DMS79 (cell line): ENCODE data around the gene FAM240A.
"Not testable (repeated sequence)": the region's sequence is repeated elsewhere in the genome, so short reads cannot be mapped to it uniquely, and the experiment has no call there.

Source experiments
- DNase-seq: peaks from one replicate; lab custom pipeline; 2025; lab: John Stamatoyannopoulos, UW

FAM240A gene

DNA sequence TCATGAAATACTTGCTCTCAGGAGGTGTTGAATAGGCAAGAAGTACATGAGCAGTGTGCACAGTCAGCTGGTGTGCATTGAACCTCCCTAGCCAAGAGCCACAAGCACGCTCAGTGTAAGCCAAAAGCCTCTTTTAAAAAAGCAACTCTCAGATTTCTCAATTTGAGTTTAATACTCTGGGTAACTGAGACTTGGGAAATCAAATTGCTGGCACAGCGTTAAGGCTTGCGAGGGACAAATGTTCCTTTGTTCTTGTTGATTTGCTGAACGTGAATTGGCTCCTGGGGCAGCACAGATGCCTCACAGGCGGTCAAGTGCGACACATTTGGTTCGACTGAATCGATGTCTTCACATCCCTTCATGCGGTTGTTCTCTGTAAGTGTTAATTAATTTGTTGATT, at the start of gene FAM240A:
Gene FAM240A (plus strand): TSS at position 202 of the 400 bp plus-strand sequence. CDS start 159 bp downstream, at position 361.
- DNase-seq, result no peak

DNA sequence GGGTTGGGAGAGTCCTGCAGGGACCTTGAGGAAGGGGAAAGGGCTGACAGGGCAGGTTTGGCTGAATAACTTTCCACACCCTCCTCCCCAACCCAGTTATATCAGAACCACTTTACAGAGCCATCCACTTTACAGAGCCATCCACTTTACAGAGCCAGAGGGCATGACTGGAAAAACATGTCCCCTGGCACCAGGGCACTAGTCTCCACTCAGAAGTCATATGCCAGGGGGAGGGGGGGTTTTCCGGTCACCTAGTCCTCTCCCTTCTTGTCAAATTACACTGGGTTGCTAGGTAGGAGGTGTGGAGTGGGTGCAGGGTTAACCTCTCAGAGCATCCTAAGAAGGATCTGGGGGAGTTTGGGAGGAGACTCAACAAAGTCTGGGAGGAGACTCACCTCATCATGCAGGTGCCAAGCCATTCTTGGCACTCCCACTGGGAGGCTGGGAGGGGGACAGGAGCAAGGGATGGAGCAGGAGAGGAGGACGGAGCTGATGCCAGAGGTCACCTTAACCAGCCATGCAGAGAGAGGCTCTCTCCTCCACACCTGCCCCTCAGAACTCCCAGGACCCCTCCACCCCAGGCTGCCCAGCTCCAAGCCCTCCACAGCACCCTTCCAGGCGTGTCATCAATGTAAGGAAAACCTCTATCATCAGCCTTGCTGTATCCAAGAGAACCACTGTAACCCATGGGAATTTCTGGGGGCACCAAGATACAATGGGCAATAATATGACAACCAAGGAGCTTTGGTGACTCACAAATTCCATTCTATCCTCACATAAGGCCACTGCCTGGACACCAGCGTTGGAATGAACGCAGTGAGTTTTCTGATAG, 47.9 kb upstream of the FAM240A start:
- no peak for DNase-seq

DNA sequence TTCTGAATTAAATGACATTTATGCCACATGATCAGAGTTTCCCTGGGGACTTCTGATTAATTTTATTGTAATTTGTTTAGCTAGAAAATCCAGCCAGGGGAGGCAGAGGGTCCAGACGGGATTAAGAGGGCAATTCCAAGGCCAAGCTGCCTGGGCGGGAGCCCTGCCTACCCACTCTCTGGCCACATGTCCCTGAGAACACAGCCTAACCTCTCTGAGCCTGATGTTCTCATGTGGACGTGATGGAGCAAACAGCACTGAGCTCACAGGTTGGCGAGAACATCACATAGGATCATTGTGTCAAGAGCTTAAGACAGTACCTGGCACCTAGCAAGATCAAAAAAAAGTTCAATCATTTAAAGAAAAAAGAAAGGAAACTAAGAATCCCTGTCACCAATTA, 47.2 kb upstream of the FAM240A start:
- no peak for DNase-seq

DNA sequence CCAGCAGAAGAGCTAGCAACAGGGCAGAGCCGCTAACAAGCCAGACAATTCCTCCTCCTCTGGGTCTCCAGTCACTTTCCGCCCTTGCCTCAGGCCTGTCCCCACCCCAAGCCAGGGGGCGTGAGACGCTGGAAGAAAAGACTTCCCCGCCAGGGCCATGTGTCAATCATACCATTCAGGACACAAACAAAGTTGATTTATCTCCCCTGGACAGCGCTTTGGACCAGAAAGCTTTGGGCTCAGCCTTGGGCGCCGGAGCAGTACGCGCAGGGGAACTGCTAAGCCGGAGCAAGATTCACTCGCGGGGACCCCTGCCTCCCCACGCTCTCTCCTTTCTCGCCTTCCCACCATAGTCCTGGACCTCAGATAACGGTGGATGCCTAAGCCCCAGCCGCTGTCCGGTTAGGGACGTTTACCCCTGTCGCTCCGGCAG, 46.7 kb upstream of the FAM240A start:
- DNase-seq, result no peak

DNA sequence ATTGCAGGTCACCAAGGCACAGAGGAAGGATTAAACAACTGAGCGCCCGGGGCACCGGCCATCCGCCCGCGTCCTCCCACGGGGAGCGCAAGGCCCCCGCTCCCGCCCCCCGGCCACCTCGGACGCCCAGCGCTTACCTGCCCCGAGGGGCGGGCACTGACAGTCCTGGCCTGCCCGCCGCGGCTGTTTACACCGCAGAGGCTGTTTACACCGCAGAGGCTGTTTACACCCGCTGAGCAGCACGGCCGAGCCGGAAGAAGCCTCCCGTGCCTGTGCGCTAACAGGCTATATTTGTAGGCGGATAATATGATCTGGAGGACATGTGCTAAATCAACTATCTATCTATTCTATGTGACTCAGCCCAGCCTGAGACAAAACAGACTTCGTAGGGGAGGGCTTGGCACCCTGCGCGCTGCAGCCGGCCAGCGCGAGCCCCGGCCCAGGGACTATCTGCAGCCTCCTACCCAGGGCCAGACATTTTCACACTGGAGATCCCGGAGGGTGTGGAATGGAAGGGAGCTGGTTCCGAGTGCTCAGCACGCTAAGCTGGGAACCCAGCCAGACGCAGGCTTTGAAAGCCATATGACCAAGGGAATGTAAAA, 46.2 kb upstream of the FAM240A start, which contains the start of gene LRRC2:
Gene LRRC2 (minus strand): TSS at position 263 of the 602 bp plus-strand sequence. CDS start 14,711 bp downstream, outside the sequence.
- peak; percentile 1 for DNase-seq

DNA sequence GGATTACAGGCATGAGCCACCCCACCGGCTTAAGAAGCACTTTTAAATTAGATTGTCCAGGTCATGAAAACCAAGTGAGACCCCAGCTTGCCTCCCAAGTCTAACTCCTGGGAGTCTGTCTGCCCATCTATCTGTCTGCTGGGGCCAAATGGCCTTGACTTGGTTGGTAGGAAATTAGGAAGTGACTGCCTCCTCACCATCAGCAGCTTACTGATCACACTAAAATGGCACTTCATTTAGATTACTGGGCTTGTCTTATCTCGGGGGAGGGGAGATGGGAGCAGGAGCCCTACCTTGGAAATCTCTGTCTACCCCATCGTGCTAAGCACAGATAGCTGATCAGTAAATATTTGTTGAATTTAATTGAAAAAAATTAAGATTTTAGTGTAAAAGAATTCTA, 40.6 kb upstream of the FAM240A start:
- DNase-seq, result no peak

DNA sequence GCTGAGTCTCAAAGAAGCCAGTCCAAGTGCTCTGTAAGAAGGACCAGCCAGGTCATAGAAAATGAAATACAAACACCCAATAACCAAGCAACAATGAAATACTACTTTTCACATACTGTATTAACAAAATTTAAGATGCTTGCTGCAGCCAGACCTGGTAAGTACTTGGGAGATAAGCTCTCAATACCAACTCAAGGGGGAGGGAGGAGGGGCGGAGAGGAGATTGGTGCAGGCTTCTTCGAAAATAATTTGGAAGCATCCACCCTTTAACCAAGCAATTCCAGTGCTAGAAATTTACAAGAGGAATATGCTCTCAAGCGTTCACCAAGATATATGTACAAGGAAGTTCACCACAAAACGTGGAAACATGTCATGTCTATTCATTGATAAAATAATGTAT, 38.6 kb upstream of the FAM240A start:
- no peak for DNase-seq

DNA sequence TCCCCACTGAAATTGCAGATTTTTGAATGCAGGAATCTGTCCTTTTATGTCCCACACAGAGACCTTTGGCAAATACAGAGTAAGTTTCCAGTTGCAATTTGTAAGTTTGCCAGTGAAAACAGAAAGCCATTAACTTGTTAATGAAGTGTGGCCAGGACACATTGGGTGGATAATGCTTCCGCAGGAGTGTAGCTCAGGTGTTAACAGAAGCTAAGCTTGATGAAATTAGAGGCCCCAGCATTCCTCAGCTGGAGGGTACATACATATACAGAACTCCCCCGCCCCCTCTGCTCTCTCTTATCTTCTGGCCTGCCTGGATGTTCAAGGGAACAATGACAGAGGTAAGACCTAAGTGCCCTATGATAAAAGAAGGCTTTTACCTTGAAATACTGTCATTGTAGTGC, 38.1 kb upstream of the FAM240A start:
- DNase-seq, result no peak

DNA sequence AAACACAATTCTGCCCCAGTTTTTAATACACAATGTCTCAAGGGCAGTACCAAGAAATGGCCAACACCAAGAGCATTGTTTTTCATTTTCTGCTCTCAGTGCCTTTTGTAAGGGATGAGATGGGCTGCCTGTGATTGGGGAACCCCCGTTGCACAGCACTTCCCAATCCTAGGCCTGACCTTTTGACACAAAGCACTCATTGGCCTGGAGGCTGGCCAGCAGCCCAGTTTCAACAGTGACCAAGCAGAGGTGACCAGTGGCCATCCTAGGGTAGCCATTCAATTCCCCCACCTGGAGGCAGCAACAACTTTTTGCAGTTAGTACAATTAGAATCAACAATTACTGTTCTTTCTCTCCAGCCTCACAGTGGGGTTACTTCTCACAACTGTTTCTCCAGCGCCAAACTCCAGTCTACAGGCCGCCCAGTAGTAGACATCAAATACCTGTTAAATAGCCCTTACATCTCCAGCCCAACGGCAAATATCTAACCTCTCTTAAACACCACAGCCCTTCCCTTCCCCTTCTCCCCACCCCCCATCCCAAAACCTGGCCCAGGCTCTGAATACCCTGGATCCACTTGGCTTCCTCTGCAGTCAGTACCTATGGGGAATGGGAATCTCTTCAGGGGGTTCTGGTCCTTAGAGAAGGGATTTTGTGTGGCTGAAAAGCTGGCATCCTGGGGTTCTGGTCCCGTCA, 37.3 kb upstream of the FAM240A start:
- no peak for DNase-seq

DNA sequence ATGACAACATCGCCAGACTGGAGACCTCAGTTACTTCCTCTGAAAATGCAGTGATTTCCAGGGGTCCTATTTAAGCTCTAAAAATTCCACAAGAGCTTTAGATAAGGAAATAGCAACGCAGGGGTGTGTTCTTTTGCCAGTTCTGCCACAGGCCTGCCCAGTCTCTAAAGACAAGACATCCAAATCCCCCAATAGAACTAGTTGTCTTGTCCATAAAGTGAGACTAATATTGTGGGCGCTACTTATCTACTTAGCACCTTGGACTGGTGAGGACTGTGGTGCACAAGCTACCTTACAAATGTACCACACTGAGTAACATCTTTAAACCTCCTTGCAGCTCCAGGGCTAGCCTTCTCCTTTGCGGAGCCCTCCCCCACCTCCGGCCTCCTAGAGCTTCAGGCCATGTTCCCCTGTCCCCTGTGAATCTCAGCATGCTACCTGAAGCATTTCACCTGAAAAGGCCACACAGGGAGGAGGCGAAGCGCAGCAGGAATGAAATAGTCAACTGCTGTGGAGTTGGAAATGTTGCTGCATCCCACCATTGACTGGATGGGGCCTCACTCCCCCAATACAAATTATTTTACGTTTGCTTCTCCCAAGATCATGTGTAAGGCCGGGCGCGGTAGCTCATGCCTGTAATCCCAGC, 36.6 kb upstream of the FAM240A start:
- DNase-seq, result no peak

DNA sequence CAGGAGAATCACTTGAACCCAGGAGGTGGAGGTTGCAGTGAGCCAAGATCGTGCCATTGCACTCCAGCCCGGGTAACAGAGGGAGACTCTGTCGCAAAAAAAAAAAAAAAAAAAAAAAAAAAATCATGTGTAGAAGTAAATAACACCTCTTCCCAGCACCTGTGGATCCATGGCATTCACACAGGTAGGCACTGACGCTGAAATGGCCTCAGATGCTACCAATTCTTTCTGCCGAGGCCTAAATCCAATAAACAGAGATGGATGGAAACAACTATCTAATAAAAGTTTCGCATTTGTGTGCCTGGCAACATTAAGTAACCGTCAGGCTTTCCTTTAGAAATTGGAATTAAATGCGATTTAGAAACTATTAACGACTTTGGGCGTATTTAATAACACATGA, 35.9 kb upstream of the FAM240A start:
- no peak for DNase-seq

DNA sequence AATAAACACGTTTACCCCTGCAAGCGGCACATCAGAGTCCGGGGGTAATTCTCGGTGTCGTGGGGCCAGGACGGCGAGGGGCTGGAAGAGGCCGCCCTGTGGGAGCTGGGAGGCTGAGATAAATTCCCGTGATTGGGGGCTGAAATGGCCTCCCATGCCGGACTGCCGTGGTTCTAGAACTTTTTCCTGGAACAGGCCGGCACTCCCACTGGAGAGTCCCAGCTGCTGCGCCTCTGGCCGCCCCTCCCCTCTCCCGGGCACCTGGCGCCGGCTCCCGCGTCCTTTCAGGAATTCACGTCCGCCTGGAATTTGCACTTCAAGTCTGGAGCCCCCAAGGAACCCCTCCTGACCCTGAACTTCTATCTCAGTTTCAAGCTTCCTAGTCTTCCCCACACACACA, 35.4 kb upstream of the FAM240A start:
- DNase-seq, result no peak

DNA sequence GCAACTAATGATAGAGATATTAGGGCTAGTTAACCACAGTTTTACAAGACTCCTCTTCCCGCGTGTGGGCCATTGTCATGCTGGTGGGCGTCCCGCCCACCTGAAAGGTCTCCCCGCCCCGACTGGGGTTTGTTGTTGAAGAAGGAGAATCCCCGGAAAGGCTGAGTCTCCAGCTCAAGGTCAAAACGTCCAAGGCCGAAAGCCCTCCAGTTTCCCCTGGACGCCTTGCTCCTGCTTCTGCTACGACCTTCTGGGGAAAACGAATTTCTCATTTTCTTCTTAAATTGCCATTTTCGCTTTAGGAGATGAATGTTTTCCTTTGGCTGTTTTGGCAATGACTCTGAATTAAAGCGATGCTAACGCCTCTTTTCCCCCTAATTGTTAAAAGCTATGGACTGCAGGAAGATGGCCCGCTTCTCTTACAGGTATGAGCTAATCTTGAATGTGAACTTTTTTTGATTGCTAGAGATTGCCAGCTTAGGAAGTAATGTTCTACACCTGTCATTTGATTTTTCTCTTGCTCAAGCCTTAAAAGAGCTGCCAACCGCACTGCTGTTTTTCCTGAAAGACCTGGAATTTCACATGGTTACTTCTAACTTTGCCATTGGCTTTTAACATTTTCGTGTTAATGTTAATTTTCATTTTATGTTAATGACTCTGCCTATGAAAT, 34.6 kb upstream of the FAM240A start:
- DNase-seq, result not testable (repeated sequence)

DNA sequence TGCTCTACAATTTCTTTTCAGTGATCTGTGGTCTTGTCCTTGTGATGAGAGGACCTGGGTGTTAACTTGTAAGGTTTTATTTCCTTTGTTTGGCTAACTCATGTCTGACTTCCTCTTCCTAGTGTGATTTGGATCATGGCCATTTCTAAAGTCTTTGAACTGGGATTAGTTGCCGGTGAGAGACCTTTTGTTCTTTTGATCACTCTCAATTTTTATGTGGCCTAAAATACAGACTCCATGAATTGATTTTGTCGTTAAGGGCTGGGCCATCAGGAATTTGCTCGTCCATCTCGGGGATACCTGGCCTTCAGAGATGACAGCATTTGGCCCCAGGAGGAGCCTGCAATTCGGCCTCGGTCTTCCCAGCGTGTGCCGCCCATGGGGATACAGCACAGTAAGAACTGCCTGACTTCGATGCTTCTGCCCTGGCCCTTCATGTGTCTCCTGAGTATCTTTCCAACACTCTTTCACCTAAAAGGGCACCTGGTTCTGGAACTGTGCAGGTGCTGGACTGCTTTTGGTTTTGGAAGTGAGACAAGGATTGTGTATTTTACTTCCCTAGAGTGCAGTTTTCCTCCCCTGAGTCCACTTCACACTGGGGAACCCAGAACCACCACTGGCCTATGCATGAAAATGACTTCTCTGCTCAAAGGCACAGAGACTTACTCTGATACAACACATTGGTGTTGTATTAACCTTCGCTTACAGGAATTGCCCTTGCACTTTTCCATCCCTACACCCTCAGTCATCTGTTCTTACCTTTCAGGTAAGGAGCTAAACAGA, 33.2 kb upstream of the FAM240A start:
- DNase-seq, result no peak

DNA sequence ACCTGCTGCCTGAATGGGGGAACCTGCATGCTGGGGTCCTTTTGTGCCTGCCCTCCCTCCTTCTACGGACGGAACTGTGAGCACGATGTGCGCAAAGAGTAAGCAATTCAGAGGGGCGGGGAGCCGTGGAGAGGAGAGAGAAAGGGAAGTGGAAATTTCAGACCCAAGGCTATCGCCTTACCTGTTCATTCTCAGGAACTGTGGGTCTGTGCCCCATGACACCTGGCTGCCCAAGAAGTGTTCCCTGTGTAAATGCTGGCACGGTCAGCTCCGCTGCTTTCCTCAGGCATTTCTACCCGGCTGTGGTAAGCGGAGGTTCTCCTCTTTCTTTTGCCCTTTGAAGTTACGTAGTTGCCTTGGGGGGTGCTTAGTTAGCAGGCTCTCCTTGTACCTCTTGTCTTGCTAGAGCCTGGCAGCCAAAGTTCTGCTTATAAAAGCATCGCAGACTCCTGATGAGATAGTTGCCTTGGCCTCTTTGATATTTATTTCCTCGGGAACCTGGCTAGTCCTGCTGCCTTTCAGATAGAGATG, 32.5 kb upstream of the FAM240A start:
- DNase-seq, result no peak

DNA sequence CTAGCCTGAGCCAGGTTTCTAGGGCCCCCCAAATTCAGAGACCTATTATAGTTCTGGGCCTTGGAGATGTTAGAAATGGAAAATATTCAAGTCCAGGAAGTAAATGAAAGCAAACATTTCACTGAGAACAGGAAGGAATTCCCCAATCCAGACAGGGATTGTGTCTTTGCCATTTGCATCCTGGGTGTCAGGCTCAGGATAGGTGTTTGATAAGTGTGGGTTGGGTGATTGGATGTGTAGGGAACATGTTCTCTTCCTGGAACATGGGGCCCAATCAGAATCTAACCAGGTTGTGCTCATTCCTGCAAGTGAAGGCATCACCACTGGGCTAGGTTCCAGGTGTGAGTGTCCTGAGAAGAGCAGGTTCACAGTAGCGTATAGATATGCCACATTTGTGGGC, 31.6 kb upstream of the FAM240A start:
- DNase-seq, result no peak

DNA sequence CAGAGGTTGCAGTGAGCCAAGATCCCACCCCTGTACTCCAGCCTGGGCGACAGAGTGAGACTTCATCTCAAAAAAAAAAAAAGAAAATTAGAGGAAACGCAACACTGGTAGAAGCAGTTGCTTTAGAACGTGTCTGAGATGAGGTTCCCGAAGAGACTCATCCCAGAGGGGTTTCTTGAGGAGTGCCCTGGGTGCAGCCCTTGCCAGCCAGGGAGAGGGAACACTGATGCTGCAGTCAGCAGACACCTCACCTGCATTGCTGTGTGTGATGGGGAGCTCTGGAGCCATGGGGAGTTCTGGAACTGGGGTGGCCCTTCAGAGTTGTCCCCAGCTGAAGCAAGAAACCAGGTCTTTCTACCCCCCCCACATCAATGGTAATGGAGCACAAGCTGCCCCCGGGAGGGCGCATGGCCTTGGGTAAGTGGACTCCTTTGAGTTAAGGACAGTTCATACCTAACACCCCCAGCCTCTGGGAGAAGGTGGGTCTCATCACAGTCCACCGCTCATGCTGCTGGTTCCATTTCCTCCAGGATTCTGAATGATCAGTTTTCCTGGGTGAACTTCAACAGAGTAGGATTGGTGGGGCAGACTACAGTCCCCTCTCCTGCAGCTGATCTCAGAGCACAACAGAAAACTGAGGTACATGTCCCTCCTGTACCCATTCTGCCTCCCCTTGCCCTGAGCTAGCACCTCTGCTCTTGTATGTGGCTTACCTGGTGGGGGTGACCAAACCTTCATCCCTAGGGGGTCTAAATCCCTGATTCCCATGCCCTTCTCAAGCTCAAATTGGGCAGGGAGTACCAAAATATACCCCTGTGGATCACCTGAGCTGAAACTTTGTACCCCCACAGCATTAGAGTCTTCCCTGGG, 27.5 kb upstream of the FAM240A start:
- DNase-seq, result no peak

DNA sequence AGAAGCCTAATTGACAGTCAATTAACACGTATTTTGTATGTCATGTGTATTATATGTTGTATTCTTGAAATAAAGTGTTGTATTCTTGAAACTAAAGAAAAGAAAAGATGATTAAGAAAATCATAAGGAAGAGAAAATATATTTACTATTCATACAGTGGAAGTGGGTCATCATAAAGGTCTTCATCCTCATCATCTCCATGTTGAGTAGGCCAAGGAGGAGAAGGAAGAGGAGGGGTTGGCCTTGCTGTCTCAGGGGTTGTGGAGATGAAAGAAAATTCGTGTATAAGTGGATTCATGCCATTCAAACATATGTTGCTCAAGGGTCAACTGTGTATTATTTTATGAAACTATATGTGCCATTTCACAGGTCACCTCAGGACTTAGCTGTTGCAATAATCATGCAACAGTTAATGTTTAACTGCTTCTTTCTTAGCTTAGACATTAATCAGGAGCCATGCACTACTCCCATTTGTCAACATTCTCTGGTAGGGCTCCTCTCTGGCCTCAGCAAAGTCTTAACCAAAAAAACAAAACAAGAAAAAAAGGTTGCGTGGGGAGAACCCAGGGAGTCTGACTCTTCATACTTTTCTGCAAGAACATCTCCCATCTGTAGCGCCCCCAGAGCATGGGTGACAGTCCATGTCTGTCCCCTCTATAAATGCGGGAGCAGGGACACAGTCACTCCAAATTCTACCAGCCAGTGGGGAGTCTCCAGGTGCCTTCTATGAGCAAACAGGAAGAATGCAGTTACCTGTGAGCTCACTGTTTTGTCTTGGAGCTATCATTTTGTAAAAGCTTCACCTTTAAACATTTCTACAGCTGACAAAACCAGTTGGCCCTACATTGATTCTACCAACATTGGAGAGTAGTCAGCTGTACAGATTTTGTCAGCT, 26.3 kb upstream of the FAM240A start:
- DNase-seq, result no peak
